ENCODE measurements around the gene SLC35F3. TPM values are rescaled to one million over a fixed set of nuclear protein-coding genes. Genes with fewer than 3 reads are reported as not detected.
"Not testable (repeated sequence)": the region's sequence is repeated elsewhere in the genome, so short reads cannot be mapped to it uniquely, and the experiment has no call there.

SLC35F3 gene
- total and polyA plus RNA-seq, 3 experiments from 2014 or later: 0.21 to 7.8 (median 6.9) TPM

DNA sequence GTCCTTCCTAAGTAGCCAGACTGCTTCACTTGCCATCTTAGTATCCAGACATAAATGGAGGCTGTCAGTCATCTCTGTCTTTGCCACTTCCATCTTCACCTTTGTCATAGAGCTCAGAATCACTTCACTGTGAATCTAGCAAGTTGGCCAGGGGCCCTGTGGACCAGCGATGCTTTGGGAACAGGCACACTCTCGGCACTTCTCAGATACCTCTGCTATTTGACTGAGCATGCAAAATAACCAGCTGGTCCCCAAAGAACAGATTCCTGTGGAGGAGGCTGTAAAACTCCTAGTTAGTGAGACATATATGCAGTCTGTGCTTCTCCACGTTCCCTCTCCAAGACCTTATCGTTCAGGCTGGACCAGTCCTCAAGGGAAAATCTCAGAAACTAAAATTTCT is 392.0 kb downstream of the SLC35F3 start:
- Mint-ChIP-seq H3K4me1 (no peaks in the 10 kb centered on the region), H3K9me3 (peaks cover 0 to 3% (median 0%) of the 10 kb centered on the region in 5 donors), H3K27ac (no peak overlapping the region), H3K4me3 (no peak overlapping the region), H3K27me3 (peaks cover 8 to 44% of the 10 kb centered on the region in 2 donors), H3K36me3 (no peaks in the 10 kb centered on the region)
- ChIA-PET POLR2A (no interaction called here), CTCF (interaction anchor here (4.1 kb wide), 1 partner anchor 14 kb away, joined by 18 read pairs; no protein-coding TSS in a partner anchor)
- Histone ChIP-seq H3K4me3 (ENCODE audit: low read length) (no peak overlapping the region), H3K27me3 (ENCODE audit: insufficient read depth, low read length, poor library complexity, severe bottlenecking) (no peaks in the 10 kb centered on the region), H3K9me3 (ENCODE audit: low read length) (no peaks in the 10 kb centered on the region), H3K27ac (ENCODE audit: low read depth, low read length) (no peak overlapping the region), H3K36me3 (ENCODE audit: insufficient read depth, low read length) (no peaks in the 10 kb centered on the region), H3K4me1 (ENCODE audit: insufficient read depth, low read length) (no peaks in the 10 kb centered on the region)
- DNase-seq: no peak

DNA sequence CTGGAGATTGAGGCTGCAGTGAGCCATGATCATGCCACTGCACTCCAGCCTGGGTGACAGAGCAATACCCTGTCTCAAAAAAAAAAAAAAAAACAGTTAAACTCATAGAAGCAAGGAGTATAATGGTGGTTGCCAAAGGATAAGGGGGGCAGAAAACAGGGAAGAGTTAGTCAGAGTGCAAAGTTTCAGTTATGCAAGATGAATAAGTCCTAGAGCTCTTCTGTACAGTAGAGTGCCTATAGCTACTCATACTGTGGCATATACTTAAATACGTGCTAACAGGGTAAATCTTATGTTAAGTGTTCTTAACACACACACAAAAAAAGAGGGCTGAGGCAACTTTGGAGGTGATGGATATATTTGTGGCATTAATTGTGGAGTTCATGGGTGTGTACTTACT is 393.2 kb downstream of the SLC35F3 start:
- no peaks in the 10 kb centered on the region for H3K4me1 ChIP-seq (ENCODE audit: insufficient read depth, low read length)
- no peak overlapping the region for H3K27ac ChIP-seq (ENCODE audit: low read depth, low read length)
- DNase-seq: no peak
- POLR2A ChIA-PET: no interaction called here
- Mint-ChIP-seq H3K4me3 (no peak overlapping the region), H3K4me1 (no peaks in the 10 kb centered on the region), H3K9me3 (peaks cover 0 to 3% (median 0%) of the 10 kb centered on the region in 5 donors), H3K36me3 (no peaks in the 10 kb centered on the region), H3K27ac (no peak overlapping the region), H3K27me3 (peaks cover 8 to 41% of the 10 kb centered on the region in 2 donors)
- H3K27me3 ChIP-seq (ENCODE audit: insufficient read depth, low read length, poor library complexity, severe bottlenecking): no peaks in the 10 kb centered on the region
- CTCF ChIA-PET: interaction anchor here (4.1 kb wide), 1 partner anchor 12 kb away, joined by 18 read pairs; no protein-coding TSS in a partner anchor
- H3K36me3 ChIP-seq (ENCODE audit: insufficient read depth, low read length): no peaks in the 10 kb centered on the region
- no peak overlapping the region for H3K4me3 ChIP-seq (ENCODE audit: low read length)
- H3K9me3 ChIP-seq (ENCODE audit: low read length): no peaks in the 10 kb centered on the region

DNA sequence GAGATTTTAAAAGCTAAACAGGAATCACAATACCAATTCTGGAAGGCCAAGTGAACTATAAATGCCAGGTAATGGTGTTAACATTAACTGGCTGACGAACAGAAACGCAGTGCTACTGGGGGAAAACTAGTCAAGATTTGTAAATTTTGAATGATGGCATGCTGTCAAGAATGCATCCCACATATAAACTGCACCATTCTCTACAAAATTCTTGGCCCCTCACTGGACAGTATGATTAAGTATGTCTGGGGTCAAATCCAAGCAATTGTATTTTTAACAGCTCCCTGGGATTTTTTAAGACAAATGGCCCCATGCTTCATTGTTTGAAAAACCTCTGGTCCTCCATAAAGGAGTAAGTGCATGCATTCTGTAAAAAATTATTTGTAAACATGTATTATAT is 395.6 kb downstream of the SLC35F3 start:
- peaks cover 0 to 3% (median 0%) of the 10 kb centered on the region in 5 donors for H3K9me3 Mint-ChIP-seq
- H3K4me3 ChIP-seq (ENCODE audit: low read length): no peak overlapping the region
- DNase-seq: no peak

DNA sequence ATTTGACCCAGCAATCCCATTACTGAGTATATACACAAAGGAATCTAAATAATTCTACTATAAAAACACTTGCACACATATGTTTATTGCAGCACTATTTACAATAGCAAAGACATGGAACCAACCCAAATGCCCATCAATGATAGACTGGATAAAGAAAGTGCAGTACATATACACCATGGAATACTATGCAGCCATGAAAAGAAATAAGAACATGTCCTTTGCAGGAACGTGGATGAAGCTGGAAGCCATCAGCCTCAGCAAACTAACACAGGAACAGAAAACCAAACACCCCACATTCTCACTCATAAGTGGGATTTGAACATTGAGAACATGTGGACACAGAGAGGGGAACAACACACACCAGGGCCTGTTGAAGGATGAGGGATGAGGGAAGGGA is 397.2 kb downstream of the SLC35F3 start:
- POLR2A ChIA-PET; H3K27me3 ChIP-seq (ENCODE audit: insufficient read depth, low read length, poor library complexity, severe bottlenecking); H3K27ac Mint-ChIP-seq; H3K4me3 Mint-ChIP-seq; H3K4me1 ChIP-seq (ENCODE audit: insufficient read depth, low read length); H3K27ac ChIP-seq (ENCODE audit: low read depth, low read length); H3K4me1 Mint-ChIP-seq; H3K36me3 ChIP-seq (ENCODE audit: insufficient read depth, low read length); H3K9me3 ChIP-seq (ENCODE audit: low read length); H3K36me3 Mint-ChIP-seq; DNase-seq; H3K4me3 ChIP-seq (ENCODE audit: low read length); H3K9me3 Mint-ChIP-seq: not testable (repeated sequence)
- CTCF ChIA-PET: interaction anchor here (3.8 kb wide), 1 partner anchor 8 kb away, joined by 18 read pairs; no protein-coding TSS in a partner anchor
- peaks cover 0 to 18% of the 10 kb centered on the region in 2 donors for H3K27me3 Mint-ChIP-seq

More for the DNA sequence above, 395.6 kb downstream of the SLC35F3 start:
- no peaks in the 10 kb centered on the region for H3K4me1 ChIP-seq (ENCODE audit: insufficient read depth, low read length)
- H3K27me3 ChIP-seq (ENCODE audit: insufficient read depth, low read length, poor library complexity, severe bottlenecking): no peaks in the 10 kb centered on the region
- Mint-ChIP-seq H3K27me3 (peaks cover 0 to 28% of the 10 kb centered on the region in 2 donors), H3K4me3 (no peak overlapping the region), H3K27ac (no peak overlapping the region), H3K4me1 (no peaks in the 10 kb centered on the region), H3K36me3 (no peaks in the 10 kb centered on the region)
- ChIA-PET POLR2A (no interaction called here), CTCF (interaction anchor here (1.2 to 3.8 kb wide), 2 partner anchors 10 to 27 kb away, joined by 4 to 18 read pairs; no protein-coding TSS in a partner anchor)
- no peaks in the 10 kb centered on the region for H3K9me3 ChIP-seq (ENCODE audit: low read length)
- H3K36me3 ChIP-seq (ENCODE audit: insufficient read depth, low read length): no peaks in the 10 kb centered on the region
- H3K27ac ChIP-seq (ENCODE audit: low read depth, low read length): no peak overlapping the region

DNA sequence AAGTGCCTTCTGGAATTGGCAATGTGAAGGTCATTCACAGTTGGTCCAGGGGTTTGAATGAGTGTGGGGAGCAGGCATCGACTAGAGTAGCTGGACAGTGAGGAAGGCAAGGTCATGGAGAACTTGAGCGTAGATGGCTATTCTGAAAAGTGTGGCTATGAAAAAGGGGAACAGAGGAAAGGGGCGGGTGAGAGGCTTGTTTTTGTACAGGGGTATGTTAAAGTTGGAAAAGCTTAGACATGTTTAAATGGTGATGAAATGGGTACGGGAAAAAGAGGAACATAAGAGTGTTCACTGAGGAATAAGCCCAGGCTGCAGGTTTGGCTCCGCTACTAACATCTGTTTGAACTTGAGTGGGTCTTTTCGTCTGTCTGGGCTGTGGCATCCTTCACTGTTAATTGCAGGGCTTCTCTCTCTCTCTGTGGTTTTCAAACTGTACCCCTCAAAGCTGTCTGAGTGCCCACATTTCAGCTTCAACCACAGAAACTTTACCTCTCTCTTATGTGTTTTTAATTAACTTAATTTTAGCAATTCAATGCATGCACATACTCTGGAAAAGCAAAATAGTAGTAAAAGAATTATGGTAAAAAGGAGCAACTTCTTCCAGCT is 398.0 kb downstream of the SLC35F3 start:
- ChIA-PET POLR2A (no interaction called here), CTCF (interaction anchor here (1.3 to 3.8 kb wide), 2 partner anchors 7 to 27 kb away, joined by 3 to 18 read pairs; no protein-coding TSS in a partner anchor)
- no peaks in the 10 kb centered on the region for H3K9me3 ChIP-seq (ENCODE audit: low read length)
- Mint-ChIP-seq H3K4me1 (no peaks in the 10 kb centered on the region), H3K9me3 (peaks cover 0 to 3% (median 0%) of the 10 kb centered on the region in 5 donors), H3K27ac (no peak overlapping the region), H3K36me3 (no peaks in the 10 kb centered on the region), H3K4me3 (no peak overlapping the region), H3K27me3 (peaks cover 0 to 11% of the 10 kb centered on the region in 2 donors)
- no peak overlapping the region for H3K4me3 ChIP-seq (ENCODE audit: low read length)
- no peaks in the 10 kb centered on the region for H3K36me3 ChIP-seq (ENCODE audit: insufficient read depth, low read length)
- H3K27ac ChIP-seq (ENCODE audit: low read depth, low read length): no peak overlapping the region
- no peaks in the 10 kb centered on the region for H3K27me3 ChIP-seq (ENCODE audit: insufficient read depth, low read length, poor library complexity, severe bottlenecking)
- H3K4me1 ChIP-seq (ENCODE audit: insufficient read depth, low read length): no peaks in the 10 kb centered on the region
- no peak for DNase-seq

DNA sequence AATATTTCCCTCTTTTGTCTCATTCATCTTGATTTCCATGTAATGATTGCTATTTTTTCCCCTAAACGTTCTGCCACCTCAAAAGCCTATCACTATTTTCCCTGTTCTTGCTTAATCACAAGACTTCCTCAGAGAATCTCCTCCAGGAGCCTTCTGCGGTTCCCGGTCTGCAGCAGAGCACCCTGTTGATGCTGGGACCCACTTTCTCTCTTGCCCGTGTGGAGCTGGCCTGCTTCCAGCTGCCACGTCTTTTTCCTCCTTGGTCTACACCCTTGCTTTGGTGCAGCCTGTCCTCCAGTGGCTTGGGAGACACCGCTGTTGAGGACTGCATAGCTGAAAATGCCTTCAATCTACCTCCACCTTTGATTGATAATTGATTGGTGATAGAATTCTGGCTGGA is 398.8 kb downstream of the SLC35F3 start:
- Histone ChIP-seq H3K4me1 (ENCODE audit: insufficient read depth, low read length) (no peaks in the 10 kb centered on the region), H3K4me3 (ENCODE audit: low read length) (no peak overlapping the region), H3K9me3 (ENCODE audit: low read length) (no peaks in the 10 kb centered on the region), H3K27ac (ENCODE audit: low read depth, low read length) (no peak overlapping the region), H3K36me3 (ENCODE audit: insufficient read depth, low read length) (no peaks in the 10 kb centered on the region), H3K27me3 (ENCODE audit: insufficient read depth, low read length, poor library complexity, severe bottlenecking) (no peaks in the 10 kb centered on the region)
- ChIA-PET POLR2A (no interaction called here), CTCF (interaction anchor here (1.3 kb wide), 1 partner anchor 26 kb away, joined by 3 read pairs; no protein-coding TSS in a partner anchor)
- H3K36me3 Mint-ChIP-seq: no peaks in the 10 kb centered on the region
- peaks cover 0 to 5% of the 10 kb centered on the region in 2 donors for H3K27me3 Mint-ChIP-seq
- H3K9me3 Mint-ChIP-seq: peaks cover 0 to 3% (median 0%) of the 10 kb centered on the region in 5 donors
- DNase-seq: no peak
- H3K4me1 Mint-ChIP-seq: no peaks in the 10 kb centered on the region
- no peak overlapping the region for H3K27ac Mint-ChIP-seq
- no peak overlapping the region for H3K4me3 Mint-ChIP-seq

DNA sequence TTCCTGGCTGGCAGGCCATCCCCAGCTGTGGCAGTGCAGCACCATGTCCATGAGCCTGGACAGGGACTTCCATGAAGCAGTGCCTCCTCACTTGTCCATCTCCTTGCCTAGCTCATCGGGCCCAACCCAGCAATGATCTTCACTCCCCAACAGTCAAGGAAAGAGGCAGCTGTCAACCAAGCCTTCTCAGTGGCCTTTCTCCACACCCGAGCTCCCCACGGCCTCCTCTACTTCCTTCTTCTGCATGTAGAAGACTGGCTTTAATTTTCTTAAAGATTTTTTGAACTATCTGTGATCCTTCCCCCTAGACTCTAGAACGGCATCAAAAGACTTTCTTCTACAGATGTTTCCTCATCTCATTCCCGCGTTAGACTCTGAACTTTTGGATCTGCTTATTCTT is 403.2 kb downstream of the SLC35F3 start:
- Histone ChIP-seq H3K27ac (ENCODE audit: low read depth, low read length) (no peak overlapping the region), H3K9me3 (ENCODE audit: low read length) (no peaks in the 10 kb centered on the region), H3K27me3 (ENCODE audit: insufficient read depth, low read length, poor library complexity, severe bottlenecking) (no peaks in the 10 kb centered on the region), H3K4me3 (ENCODE audit: low read length) (no peak overlapping the region), H3K4me1 (ENCODE audit: insufficient read depth, low read length) (peaks cover 6% of the 10 kb centered on the region), H3K36me3 (ENCODE audit: insufficient read depth, low read length) (no peaks in the 10 kb centered on the region)
- Mint-ChIP-seq H3K4me3 (no peak overlapping the region), H3K4me1 (peaks cover 15 to 25% (median 25%) of the 10 kb centered on the region in 3 donors), H3K36me3 (no peaks in the 10 kb centered on the region), H3K27ac (no peak overlapping the region), H3K27me3 (peaks cover 0 to 12% of the 10 kb centered on the region in 2 donors), H3K9me3 (peaks cover 0 to 1% (median 0%) of the 10 kb centered on the region in 5 donors)
- ChIA-PET CTCF (interaction anchor here (1.0 to 8.9 kb wide), 3 partner anchors 19 to 95 kb away, joined by 3 to 116 read pairs (median 3); no protein-coding TSS in a partner anchor), POLR2A (no interaction called here)
- no peak for DNase-seq

DNA sequence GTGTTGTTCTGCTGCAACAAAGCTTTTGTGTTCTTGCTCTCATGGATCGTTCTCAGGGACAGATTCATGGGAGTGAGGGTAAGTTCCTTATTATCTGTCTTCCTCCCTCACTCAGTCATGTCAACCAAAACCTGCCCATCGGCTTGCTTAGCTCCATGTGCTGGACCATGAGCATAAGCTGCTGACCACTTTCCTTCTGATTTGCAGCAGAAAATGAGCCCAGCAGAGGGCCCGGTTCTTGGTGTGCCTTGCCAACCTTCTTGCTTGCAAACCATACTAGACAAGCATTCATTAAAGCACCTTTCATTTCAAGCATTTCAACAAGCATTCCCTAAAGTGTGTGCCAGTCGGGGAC is 404.7 kb downstream of the SLC35F3 start:
- Mint-ChIP-seq H3K9me3 (peaks cover 0 to 1% (median 0%) of the 10 kb centered on the region in 5 donors), H3K27me3 (peaks cover 3 to 12% of the 10 kb centered on the region in 2 donors), H3K27ac (no peak overlapping the region), H3K36me3 (no peaks in the 10 kb centered on the region), H3K4me3 (no peak overlapping the region), H3K4me1 (peaks cover 26 to 38% (median 34%) of the 10 kb centered on the region in 3 donors)
- no peak overlapping the region for H3K27ac ChIP-seq (ENCODE audit: low read depth, low read length)
- peaks cover 21% of the 10 kb centered on the region for H3K4me1 ChIP-seq (ENCODE audit: insufficient read depth, low read length)
- no peaks in the 10 kb centered on the region for H3K27me3 ChIP-seq (ENCODE audit: insufficient read depth, low read length, poor library complexity, severe bottlenecking)
- no peak for DNase-seq
- H3K9me3 ChIP-seq (ENCODE audit: low read length): no peaks in the 10 kb centered on the region
- no peak overlapping the region for H3K4me3 ChIP-seq (ENCODE audit: low read length)
- ChIA-PET CTCF (interaction anchor here (0.8 to 8.9 kb wide), 21 partner anchors 8 to 95 kb away, joined by 3 to 116 read pairs (median 4); no protein-coding TSS in a partner anchor), POLR2A (no interaction called here)
- no peaks in the 10 kb centered on the region for H3K36me3 ChIP-seq (ENCODE audit: insufficient read depth, low read length)
